ENCODE measurements around the gene CYBA. TPM values are rescaled to one million over a fixed set of nuclear protein-coding genes. Genes with fewer than 3 reads are reported as not detected.
A peak's percentile ranks its signal among the peaks of the same experiment; 100 is the strongest.

CYBA gene
- total and polyA plus RNA-seq, 9 of the 15 experiments (the other 6 are each of a cell fraction or from before 2014, with no cell fraction given) = 0.34 to 683 (median 93.0) TPM

GRCh38 chr16:88610909-88611812 is 39.7 kb downstream of the CYBA start:
- Histone ChIP-seq H2AFZ (ENCODE audit: low read depth, low read length) (no peak overlapping the region), H4K20me1 (replicated peaks; ENCODE audit: control insufficient read depth, insufficient read depth, low read length) (peaks cover 14% of the 10 kb centered on the region; the same call in 1 of the 2 replicates), H3K9me3 (replicated peaks; ENCODE audit: control insufficient read depth, insufficient read depth, low read depth, low read length) (no peaks in the 10 kb centered on the region), H3K4me3 (no peak overlapping the region), H3K9me1 (ENCODE audit: control insufficient read depth, insufficient read depth, low read length) (peaks cover 6% of the 10 kb centered on the region), H3K27ac (ENCODE audit: extremely low read depth, low read depth, low read length) (no peak overlapping the region), H3K4me1 (replicated peaks in 1 of 2; ENCODE audit: control insufficient read depth in 2 of 2, insufficient read depth in 2 of 2, low read length in 2 of 2) (peaks cover 0 to 13% of the 10 kb centered on the region in 2 experiments; a peak in 3 of 5 replicates), H3K27me3 (ENCODE audit: control insufficient read depth in 2 of 2, insufficient read depth in 2 of 2, low read length in 2 of 2) (no peaks in the 10 kb centered on the region), H3K4me2 (ENCODE audit: insufficient read depth, low read length) (no peak overlapping the region), H3K79me2 (ENCODE audit: control insufficient read depth, insufficient read depth, low read length) (peaks cover 19% of the 10 kb centered on the region; the same call in 2 of the 3 replicates), H3K9ac (ENCODE audit: insufficient read depth in 1 of 2, low read depth in 2 of 2, low read length in 2 of 2) (no peak overlapping the region; a peak in 2 of 4 replicates), H3K36me3 (ENCODE audit: control insufficient read depth, insufficient read depth, low read length) (peaks cover 92% of the 10 kb centered on the region)
- CTCF ChIA-PET (ENCODE audit: low intra/inter-chr PET ratio) = interaction anchor here (0.6 kb wide), 1 partner anchor 42 kb away, joined by 4 read pairs; no protein-coding TSS in a partner anchor
- FAIRE-seq (no peak), ATAC-seq (no peak), DNase-seq (ENCODE audit: extremely low read depth in 1 of 4, low spot score in 3 of 4) (no peak)
- no TSS peak for BruUV-seq (replicated peaks)
- in situ Hi-C loops (cut with MboI) = no loop called here
- intact Hi-C loops (cut with micrococcal nuclease) = no loop called here
- TF ChIP-seq ZBTB33 (CRISPR knock-in tag; IDR thresholded peaks at IDR 0.05) = peak; percentile 61
- no peak for TF ChIP-seq MAZ (CRISPR knock-in tag; conservative IDR thresholded peaks at IDR 0.05 in 1 of 2, IDR thresholded peaks at IDR 0.05 in 1 of 2)
- TF ChIP-seq POLR2G (IDR thresholded peaks at IDR 0.05; ENCODE audit: low read depth, low read length) = 0 out of 2 replicates have a peak, but pooled peaks have one; percentile 14
- POLR2A ChIA-PET = interaction anchor here (0.6 to 0.9 kb wide), 2 partner anchors 9 to 40 kb away, joined by 4 to 5 read pairs; no protein-coding TSS in a partner anchor
- 95% methylated on average over 32 of the region's 49 CpGs for WGBS (ENCODE audit: insufficient coverage, low coverage, missing lambda C conversion rate)
